C4-2B (cell line): ENCODE results near the gene BLMH.

Experiments
- H3K27ac ChIP-seq: fragments of 450-650 bp; 2 replicates; pipeline ENCODE4 v1.5.1; 2017
- ZFX ChIP-seq: fragments of 450-650 bp; IDR thresholded peaks from 2 replicates; pipeline ENCODE4 v1.6.1; 2017
- TF ChIP-seq, protein P1 (sequence below): fragments of 450-650 bp; conservative IDR thresholded peaks from 2 replicates; pipeline ENCODE4 v1.5.1; 2017; ENCODE audit warnings: mild to moderate bottlenecking

The BLMH gene

DNA sequence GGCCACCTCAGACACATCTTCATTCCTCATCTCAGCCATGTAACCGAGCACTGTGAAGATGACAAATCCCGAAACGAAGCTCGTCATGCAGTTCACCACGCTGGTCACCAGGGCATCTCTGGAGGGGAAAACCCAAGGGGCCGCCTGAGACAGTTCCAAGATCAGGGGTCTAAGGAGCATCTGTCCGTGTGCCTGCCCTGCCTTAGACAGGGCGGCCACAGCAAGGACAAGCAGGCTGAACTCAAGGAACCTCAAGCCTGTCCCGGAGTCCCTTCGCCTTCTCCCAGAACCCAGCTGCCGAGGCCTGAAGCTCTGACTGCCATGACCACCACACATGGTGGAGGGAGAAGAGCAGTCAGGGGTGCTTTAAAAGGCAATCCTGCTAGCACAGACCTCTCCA, 79.0 kb downstream of the BLMH start:
- H3K27ac ChIP-seq: no peak overlapping the region
- no peak for TF ChIP-seq ZFX
- TF ChIP-seq, protein P1, sequence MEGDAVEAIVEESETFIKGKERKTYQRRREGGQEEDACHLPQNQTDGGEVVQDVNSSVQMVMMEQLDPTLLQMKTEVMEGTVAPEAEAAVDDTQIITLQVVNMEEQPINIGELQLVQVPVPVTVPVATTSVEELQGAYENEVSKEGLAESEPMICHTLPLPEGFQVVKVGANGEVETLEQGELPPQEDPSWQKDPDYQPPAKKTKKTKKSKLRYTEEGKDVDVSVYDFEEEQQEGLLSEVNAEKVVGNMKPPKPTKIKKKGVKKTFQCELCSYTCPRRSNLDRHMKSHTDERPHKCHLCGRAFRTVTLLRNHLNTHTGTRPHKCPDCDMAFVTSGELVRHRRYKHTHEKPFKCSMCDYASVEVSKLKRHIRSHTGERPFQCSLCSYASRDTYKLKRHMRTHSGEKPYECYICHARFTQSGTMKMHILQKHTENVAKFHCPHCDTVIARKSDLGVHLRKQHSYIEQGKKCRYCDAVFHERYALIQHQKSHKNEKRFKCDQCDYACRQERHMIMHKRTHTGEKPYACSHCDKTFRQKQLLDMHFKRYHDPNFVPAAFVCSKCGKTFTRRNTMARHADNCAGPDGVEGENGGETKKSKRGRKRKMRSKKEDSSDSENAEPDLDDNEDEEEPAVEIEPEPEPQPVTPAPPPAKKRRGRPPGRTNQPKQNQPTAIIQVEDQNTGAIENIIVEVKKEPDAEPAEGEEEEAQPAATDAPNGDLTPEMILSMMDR: no peak

DNA sequence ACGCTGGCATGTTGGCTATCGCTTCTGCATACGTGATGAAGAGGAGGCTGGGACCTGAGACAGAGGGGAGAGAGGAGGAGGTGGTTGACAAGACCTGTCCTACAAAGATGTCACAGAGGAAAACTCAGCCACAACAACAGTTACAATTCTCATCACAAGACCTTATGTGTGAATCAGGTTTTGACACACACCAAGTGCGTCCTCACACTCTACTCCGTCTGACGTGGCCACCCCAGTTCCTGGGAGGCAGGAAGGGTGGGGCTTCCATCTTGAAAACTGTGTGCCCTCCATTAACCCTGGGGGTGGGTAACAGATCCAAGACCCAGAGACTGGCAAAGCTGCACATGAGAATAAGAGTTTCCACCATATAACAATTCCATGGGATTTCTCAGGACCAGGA, 80.4 kb downstream of the BLMH start:
- TF ChIP-seq, protein P1: no peak
- TF ChIP-seq ZFX: no peak
- H3K27ac ChIP-seq: no peak overlapping the region

DNA sequence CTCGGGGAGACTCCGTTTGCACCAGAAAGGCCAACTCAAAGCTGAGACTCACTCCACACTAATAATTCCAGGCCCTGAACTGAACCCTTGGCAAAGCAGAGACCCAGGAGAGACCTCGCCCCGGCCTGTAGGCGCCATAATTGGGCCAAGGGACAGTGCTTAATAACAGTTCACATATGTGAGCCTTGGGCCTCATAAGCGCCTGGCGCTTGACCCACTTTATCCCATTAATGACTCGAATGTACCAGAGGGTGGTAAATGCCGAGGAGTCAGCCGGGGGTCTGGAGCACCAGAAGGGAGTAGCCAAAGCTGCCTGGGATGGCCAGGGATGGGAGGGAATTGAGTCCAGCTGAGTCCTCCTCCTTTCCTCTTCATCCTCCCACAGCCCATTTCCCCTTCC, 80.8 kb downstream of the BLMH start:
- no peak overlapping the region for H3K27ac ChIP-seq
- TF ChIP-seq, protein P1: no peak
- no peak for TF ChIP-seq ZFX

DNA sequence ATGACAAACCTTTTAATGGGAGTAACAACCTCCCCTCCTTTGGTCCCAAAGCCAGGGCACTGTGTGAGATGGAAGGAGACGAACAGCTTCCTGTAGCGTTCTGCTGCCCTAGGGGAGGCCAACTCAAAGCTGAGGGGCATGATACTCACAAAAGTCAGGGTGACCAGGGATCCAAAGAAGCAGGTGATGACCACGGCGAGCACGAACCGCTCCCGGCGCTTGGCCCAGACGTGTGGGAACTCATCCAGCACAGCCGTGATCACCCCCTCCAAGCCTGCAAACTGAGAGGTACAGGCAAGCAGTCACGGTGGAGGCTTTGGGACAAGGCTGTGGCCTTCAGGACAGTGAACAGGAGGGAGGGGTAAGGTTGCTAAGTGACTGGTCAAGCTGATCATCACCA, 81.4 kb downstream of the BLMH start:
- no peak for TF ChIP-seq ZFX
- TF ChIP-seq, protein P1: no peak
- H3K27ac ChIP-seq: no peak overlapping the region

DNA sequence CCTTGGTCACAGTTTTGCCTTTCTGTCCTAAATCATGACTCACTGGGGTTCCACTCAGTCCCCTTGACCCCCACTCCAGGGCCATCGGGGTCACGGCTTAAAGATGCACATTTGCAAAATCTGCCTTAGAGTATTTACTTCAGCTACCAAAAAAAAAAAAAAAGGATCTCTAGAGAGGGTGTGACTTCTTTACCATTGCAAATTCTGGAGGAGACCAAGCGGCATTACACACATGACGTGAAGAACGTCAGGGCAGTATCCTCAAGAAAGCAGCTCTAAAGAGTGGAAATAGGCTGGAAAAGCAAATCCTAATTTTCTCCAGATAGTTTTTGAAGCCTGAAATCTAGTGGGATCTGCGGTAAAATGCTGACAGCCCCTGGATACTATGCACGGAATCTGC, 81.8 kb downstream of the BLMH start:
- no peak for TF ChIP-seq ZFX
- TF ChIP-seq, protein P1: no peak
- no peak overlapping the region for H3K27ac ChIP-seq

DNA sequence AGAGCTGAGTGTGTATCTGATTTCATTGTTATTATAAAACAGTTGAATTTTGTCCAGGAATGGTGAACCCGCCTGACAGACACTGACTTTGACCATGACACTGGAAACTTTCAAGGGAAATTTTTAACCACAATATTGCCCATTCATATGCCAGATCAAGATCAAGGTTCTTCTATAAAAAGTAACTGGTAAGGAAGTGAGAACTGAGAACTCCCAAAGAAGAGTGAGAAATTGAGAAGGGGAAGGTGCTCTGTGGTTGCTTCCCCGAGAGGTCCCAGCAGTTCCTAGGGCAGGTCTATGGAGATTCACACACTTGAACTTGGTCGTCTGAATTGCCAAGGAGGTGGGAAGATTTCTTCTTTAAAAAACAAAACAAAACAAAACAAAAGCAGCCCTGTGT, 83.5 kb downstream of the BLMH start:
- TF ChIP-seq, protein P1: no peak
- TF ChIP-seq ZFX: no peak
- no peak overlapping the region for H3K27ac ChIP-seq

DNA sequence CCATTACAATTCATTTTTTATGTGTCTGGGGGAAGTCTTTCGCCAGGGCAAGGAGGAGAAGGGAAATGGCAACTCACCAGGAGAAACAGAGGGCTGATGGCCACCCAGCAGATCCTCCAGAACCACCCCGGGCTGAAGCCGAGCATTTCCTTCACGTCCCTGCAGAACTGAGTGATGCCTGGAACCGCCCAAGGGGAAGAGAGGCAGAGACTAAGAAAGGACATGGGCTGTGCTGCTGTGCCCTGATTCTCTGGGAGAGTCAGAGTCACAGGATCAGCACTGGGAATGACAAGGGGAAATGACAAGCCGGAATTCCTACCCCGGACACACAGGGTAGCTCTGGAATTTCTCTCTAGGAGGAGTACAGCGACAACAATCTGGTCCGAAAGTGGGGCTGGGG, 84.1 kb downstream of the BLMH start:
- no peak overlapping the region for H3K27ac ChIP-seq
- TF ChIP-seq ZFX: no peak
- TF ChIP-seq, protein P1: no peak
